ENCODE results near the gene CD4.

Gene CD4

GRCh38 chr12:6764011-6764828 is 25.1 kb upstream of the CD4 start:
- H3K4me1 ChIP-seq = peaks cover 24% of the 10 kb centered on the region
- H3K27me3 ChIP-seq = no peaks in the 10 kb centered on the region
- peak overlapping the region; percentile 21 for H3K4me3 ChIP-seq (ENCODE audit: low read depth, low read length)
- DNase-seq = peak; percentile 96
- TF ChIP-seq, protein P1, sequence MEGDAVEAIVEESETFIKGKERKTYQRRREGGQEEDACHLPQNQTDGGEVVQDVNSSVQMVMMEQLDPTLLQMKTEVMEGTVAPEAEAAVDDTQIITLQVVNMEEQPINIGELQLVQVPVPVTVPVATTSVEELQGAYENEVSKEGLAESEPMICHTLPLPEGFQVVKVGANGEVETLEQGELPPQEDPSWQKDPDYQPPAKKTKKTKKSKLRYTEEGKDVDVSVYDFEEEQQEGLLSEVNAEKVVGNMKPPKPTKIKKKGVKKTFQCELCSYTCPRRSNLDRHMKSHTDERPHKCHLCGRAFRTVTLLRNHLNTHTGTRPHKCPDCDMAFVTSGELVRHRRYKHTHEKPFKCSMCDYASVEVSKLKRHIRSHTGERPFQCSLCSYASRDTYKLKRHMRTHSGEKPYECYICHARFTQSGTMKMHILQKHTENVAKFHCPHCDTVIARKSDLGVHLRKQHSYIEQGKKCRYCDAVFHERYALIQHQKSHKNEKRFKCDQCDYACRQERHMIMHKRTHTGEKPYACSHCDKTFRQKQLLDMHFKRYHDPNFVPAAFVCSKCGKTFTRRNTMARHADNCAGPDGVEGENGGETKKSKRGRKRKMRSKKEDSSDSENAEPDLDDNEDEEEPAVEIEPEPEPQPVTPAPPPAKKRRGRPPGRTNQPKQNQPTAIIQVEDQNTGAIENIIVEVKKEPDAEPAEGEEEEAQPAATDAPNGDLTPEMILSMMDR (IDR thresholded peaks at IDR 0.05; ENCODE audit: low read depth, low read length) = no peak
- no peaks in the 10 kb centered on the region for H3K9me3 ChIP-seq
- peaks cover under 1% of the 10 kb centered on the region; the same call in 1 of the 2 replicates for H3K36me3 ChIP-seq

GRCh38 chr12:6765048-6765633 is 24.2 kb upstream of the CD4 start:
- H3K36me3 ChIP-seq = peaks cover 10% of the 10 kb centered on the region
- H3K4me3 ChIP-seq (ENCODE audit: low read depth, low read length) = no peak overlapping the region; the same call in 1 of the 2 replicates
- no peak for DNase-seq
- no peaks in the 10 kb centered on the region for H3K9me3 ChIP-seq
- no peaks in the 10 kb centered on the region for H3K27me3 ChIP-seq
- peaks cover 33% of the 10 kb centered on the region for H3K4me1 ChIP-seq
- TF ChIP-seq, protein P1 (IDR thresholded peaks at IDR 0.05; ENCODE audit: low read depth, low read length) = no peak

DNA sequence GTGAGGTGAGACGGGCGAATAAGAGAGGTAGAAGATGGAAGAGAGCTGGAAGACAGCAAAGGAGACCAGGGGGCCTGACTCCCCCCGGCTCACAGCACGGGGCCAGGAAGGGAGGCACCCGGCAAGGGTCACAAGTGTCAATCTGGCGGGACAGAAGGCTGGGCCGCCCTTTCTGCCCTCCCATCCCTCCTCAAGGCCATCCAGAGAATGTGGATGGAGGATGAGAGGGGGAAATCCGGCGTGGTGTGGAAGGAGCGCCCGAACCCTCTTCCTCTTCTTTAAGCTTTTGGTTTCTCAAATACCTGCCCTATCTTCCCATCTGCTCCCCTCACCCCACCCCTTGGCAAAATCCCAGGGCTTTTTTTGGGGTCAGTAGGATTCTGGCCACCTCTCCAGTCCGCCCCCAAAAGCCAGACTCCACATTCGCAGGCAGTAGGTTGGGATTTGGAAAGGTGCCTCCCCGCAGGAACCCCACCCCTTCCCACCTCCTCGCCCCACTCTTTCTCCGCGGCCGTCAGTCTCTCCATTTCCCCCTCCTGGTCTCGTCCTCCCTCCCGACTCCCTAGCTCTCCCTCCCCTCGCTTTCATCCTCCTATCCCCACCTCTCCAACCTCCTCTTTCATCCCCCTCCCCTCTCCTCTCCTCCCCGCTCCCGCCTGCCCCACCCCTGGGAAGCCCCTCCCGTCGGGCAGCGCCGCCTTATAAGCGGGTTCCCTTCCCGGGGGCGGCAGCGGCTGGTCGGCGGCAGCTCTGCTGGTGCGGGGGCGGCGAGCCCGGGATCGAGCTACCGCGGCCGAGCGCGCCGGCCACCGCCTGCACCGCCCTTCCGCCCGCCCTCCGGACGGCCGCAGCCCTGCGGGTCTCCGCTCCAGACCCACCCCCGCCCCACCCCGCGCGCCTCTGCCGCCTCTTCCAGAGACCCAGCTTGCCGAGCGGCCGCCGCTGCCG is 23.4 kb upstream of the CD4 start, which contains the start of gene PTMS:
Gene PTMS, plus strand, starts transcription at position 730 of the 948 bp plus-strand sequence. CDS start 343 bp downstream, outside the sequence.
- DNase-seq = peak; percentile 89
- TF ChIP-seq, protein P1 (IDR thresholded peaks at IDR 0.05; ENCODE audit: low read depth, low read length) = no peak
- peak within 1 kb of the TSS; percentile 84 for H3K4me3 ChIP-seq (ENCODE audit: low read depth, low read length)
- no peaks in the 10 kb centered on the region for H3K27me3 ChIP-seq
- peaks cover 15% of the 10 kb centered on the region for H3K36me3 ChIP-seq
- peaks cover 41% of the 10 kb centered on the region for H3K4me1 ChIP-seq
- no peaks in the 10 kb centered on the region for H3K9me3 ChIP-seq

DNA sequence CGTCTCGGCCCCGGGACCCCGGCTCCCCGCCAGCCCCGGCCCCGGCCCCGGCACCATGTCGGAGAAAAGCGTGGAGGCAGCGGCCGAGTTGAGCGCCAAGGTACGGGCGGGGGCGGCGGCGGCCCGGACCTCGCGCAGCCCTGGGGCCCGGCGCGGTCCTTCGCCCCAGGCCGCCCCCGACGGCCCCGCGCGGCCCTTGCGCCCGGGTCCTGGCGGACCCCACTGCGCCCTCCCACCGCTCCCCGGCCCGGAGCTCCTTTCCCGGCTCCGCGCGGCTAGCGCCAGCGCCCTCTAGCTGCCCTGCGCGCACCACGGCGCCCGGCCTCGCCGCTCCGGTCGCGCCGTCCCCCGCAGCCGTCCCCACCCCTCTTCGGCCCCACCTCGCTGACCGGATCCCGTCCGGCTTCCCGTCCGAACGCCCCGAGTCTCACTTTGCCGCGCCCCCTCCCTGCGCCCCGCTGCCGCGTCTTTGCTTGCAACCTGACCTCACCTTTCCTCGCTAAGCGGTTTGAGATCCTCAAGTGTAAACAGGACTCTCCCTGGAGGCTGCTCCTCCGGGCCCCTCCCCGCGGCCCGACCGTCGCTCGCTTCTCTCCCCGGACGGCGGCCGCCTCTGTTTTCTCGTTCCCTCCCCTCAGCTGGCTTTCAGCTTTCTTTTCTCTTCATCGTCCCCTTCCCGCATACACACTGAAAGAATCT is 22.5 kb upstream of the CD4 start:
- TF ChIP-seq, protein P1 (IDR thresholded peaks at IDR 0.05; ENCODE audit: low read depth, low read length) = peak; percentile 50; the same call in 1 of the 2 replicates
- Histone ChIP-seq H3K9me3 (no peaks in the 10 kb centered on the region), H3K4me1 (peaks cover 48% of the 10 kb centered on the region), H3K27me3 (no peaks in the 10 kb centered on the region), H3K4me3 (ENCODE audit: low read depth, low read length) (peak overlapping the region; percentile 84), H3K36me3 (peaks cover 24% of the 10 kb centered on the region)
- DNase-seq = peak; percentile 86

GRCh38 chr12:6767353-6768319 is 21.7 kb upstream of the CD4 start:
- TF ChIP-seq, protein P1 (IDR thresholded peaks at IDR 0.05; ENCODE audit: low read depth, low read length) = no peak
- peaks cover 48% of the 10 kb centered on the region for H3K4me1 ChIP-seq

More at GRCh38 chr12:6767353-6768319, 21.7 kb upstream of the CD4 start:
- Histone ChIP-seq H3K36me3 (peaks cover 26% of the 10 kb centered on the region), H3K27me3 (no peaks in the 10 kb centered on the region), H3K4me3 (ENCODE audit: low read depth, low read length) (peak overlapping the region; percentile 84), H3K9me3 (no peaks in the 10 kb centered on the region)
- DNase-seq = peak; percentile 49
